Right lobe of liver (tissue), 6 donors: ENCODE measurements around the gene POLR2J2. TPM values are rescaled to one million over a fixed set of nuclear protein-coding genes. Genes with fewer than 3 reads are reported as not detected.
A peak's percentile ranks its signal among the peaks of the same experiment; 100 is the strongest.
"Not testable (repeated sequence)": the region's sequence is repeated elsewhere in the genome, so short reads cannot be mapped to it uniquely, and the experiment has no call there.

Experiments
- ATAC-seq, 4 donors: fragments of 200-7000 bp; cut with Tn5 transposase; one replicate each; pipeline ENCODE4 v1.9.1; 2020; ENCODE audit warnings: mild to moderate bottlenecking in 4 of 4, moderate library complexity in 4 of 4
- DNase-seq, 3 donors: peaks; one replicate each; pipeline ENCODE4 v3.0.0-alpha.2; 2020
- H3K27ac ChIP-seq, 3 donors: fragments of 200-600 bp; one replicate each; pipeline ENCODE4 v1.8.0; 2022
- H3K27me3 ChIP-seq, 2 donors: fragments of 200-600 bp; one replicate each; pipeline ENCODE4 v1.8.0; 2022
- H3K36me3 ChIP-seq, 4 donors: fragments of 200-600 bp; sonication (generic) in 1 of 4; one replicate each; pipeline versions ENCODE4 v1.5.1 to v1.8.0; 2017 to 2022; ENCODE audit warnings: control low read depth in 1 of 4
- H3K4me1 ChIP-seq, 4 donors: fragments of 200-600 bp; sonication (generic) in 1 of 4; one replicate each; pipeline versions ENCODE4 v1.5.1 to v1.8.0; 2017 to 2022; ENCODE audit warnings: control low read depth in 1 of 4
- H3K4me3 ChIP-seq, 3 donors: fragments of 200-600 bp; one replicate each; pipeline ENCODE4 v1.8.0; 2022
- H3K9me3 ChIP-seq, 4 donors: fragments of 200-600 bp; sonication (generic) in 1 of 4; one replicate each; pipeline versions ENCODE4 v1.5.1 to v1.8.0; 2017 to 2022; ENCODE audit warnings: control low read depth in 1 of 4
- WGBS: methylation state at CpG from one replicate; pipeline ENCODE4 v1.1.6; 2018; ENCODE audit warnings: low coverage, low lambda C conversion rate; ENCODE audit not compliant: insufficient coverage; ENCODE audit errors: missing lambda C conversion rate; 5-methylcytosine and 5-hydroxymethylcytosine counted together
- intact Hi-C, 2 donors: fragments of 100-400 bp; cut with DNase I; formaldehyde crosslinking; loops; one replicate each; pipeline versions ENCODE4 v1.11.2 to v1.14.1; 2022
- total RNA-seq, 6 experiments: library from RNA; depleted of rRNA in 2 of 6; stranded (reverse); fragments of >200 nt in 2 of 6; fragmentation: NEBNext Ultra II Directional in 3 of 6; extraction: Animal tissue kit (Norgen Biotek cat#: 25700) in 3 of 6; gene quantifications; one replicate each; pipeline versions ENCODE4 v1.1.0 to v1.2.4, GENCODE V29; 2016 to 2023
- donor health status: DM: no; HTN: yes; CAD: no.
- donor health status: DM: no; HTN: no; CAD: no.
- donor health status: DM: no; HTN: no; CAD: no.
- donor health status: DM: no; HTN: yes; CAD: no.
- donor health status: DM: no; HTN: yes; CAD: no.

POLR2J2 gene
- total RNA-seq, 6 experiments from 2014 or later = 0.25 to 9.5 (median 5.2) TPM

DNA sequence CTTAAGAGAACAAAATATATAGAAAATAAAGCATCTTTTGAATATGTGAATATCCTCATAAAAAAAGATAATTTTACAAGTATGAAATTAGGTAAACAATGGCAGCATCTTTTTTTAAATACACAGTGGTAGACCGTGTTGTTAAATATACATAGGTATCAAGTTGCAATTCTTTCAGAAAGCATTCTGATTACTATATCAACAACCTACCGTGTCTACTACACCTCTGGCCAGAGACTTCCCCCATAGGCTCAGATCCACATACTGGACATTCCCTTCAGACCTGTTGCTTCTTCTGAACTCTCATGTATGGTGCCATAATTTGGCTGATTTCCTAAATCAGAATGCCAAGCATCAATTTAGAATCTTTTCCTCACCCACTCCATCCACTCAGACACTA is 22.5 kb upstream of the POLR2J2 start:
- DNase-seq, H3K36me3 ChIP-seq, ATAC-seq, H3K27ac ChIP-seq, H3K4me1 ChIP-seq, H3K4me3 ChIP-seq, H3K27me3 ChIP-seq, intact Hi-C loops, H3K9me3 ChIP-seq: not testable (repeated sequence)
- 58% methylated on average over 2 of the region's 2 CpGs for WGBS

DNA sequence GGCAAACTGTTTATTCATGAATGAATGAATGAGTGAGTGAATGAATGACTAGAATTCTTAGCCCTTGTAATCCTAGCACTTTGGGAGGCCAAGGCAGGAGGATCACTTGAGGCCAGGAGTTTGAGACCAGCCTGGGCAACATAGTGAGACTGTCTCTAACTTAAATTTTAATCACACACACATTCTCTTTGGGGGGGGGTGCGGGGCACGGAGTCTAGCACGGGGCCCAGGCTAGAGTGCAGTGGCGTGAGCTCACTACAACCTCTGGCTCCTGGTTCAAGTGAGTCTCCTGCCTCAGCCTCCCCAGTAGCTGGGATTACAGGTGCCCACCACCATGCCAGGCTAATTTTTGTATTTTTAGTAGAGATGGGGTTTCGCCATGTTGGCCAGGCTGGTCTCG is 19.1 kb upstream of the POLR2J2 start:
- DNase-seq, intact Hi-C loops: not testable (repeated sequence)
- whole genome bisulfite sequencing = no CpG with 5 or more reads among the region's 6 CpGs

DNA sequence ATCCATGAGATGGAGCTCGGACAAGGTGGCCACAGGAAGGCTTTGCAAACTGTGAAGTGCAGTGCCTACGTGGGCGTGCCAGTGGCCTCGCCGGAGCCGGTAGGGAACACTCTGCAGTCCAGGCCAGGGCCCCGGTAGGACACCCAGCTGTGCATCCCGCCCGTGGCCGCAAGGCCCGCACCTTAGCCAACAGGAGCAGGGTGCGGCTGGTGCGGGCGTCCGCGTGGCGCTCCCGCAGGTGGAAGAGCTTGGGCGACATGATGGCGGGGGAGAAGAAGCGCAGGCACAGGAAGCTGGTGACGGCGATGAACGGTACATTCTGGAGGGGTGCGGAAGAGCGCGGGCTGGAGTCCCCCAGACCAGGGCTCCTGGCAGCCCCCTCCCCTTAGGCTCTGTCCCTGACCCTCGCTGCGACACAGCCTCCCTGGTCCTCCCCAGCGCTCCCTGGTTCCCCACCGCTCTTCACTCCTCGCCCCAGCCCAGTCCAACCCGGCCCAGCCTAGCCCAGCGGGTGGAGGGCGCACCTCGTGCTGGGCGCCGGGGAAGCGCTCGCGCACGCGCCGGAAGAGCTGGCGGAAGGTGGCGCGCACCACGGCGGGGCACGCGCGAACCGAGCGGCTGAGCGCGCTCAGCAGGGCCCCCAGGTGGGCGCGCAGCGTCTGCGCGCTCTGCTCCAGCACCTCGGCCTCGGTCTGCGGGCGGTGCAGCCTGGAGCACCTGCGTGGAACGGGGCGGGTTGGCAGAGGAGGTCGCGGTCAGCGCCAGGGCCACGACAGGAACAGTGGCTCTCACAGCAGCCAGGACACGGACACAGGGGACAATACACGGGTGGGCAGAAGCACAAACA is 18.2 kb upstream of the POLR2J2 start:
- no CpG with 5 or more reads among the region's 74 CpGs for WGBS
- DNase-seq, H3K36me3 ChIP-seq, intact Hi-C loops, H3K9me3 ChIP-seq, H3K4me1 ChIP-seq, H3K27ac ChIP-seq, H3K27me3 ChIP-seq, H3K4me3 ChIP-seq: not testable (repeated sequence)
- ATAC-seq = peak; percentile 44 to 57 (median 48)

More for the DNA sequence above, 19.1 kb upstream of the POLR2J2 start:
- not testable (repeated sequence) for H3K4me1 ChIP-seq, ATAC-seq, H3K9me3 ChIP-seq, H3K27me3 ChIP-seq, H3K4me3 ChIP-seq, H3K36me3 ChIP-seq, H3K27ac ChIP-seq

DNA sequence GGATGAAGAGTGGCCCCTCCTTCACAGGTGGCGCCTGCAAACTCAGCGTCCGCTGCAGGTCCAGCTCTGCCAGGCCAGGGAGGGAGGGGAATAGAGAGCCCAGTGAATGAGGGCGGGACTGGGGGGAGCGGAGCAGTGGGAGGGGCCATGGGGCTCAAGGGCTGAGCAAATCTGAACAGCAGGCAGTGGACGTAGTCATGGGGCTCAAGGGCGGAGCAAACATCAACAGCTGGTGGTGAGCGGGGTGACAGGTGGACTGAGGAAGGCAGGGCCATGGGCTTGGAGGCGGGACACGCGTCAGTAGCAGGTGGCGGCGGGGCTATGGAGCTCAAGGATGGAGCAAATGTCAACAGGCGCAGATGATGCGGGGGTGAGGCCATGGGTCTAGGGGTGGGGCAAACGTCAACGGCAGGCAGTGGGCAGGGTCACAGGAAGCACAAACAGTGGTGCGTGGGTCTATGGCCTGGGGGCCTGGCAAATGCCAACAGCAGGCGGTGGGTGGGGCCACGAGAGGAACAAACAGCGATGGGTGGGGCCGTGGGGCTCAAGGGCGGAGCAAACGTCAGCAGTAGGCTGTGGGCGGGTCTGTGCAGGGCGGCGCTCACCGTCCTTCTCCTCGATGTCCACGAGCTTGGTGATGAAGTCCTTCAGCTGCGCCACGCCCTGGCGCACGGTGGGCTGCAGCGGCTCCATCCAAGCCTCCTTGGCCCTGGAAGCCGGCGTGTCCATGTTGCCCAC is 17.0 kb upstream of the POLR2J2 start:
- H3K4me1 ChIP-seq, H3K27ac ChIP-seq, H3K27me3 ChIP-seq, H3K4me3 ChIP-seq, intact Hi-C loops, H3K9me3 ChIP-seq, H3K36me3 ChIP-seq, DNase-seq: not testable (repeated sequence)
- ATAC-seq = peak; percentile 84 to 88 (median 86)
- no CpG with 5 or more reads among the region's 37 CpGs for WGBS

DNA sequence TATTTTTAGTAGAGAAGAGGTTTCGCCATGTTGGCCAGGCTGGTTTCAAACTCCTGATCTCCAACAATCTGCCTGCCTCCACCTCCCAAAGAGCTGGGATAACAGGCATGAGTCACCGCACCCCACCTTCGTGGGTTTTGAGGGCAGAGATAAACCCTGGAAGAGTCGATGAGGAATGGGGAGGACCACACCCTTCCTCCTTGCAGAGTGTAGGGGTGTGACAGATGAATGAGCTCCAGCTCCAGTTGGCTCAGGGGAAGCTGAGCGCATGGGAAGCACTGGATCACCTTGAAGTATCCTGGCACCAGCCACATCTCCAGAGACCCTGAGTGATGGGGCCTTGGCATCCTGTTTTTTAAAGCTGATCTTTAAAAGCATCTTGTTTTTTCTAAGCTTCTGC is 11.1 kb upstream of the POLR2J2 start:
- H3K27ac ChIP-seq, H3K9me3 ChIP-seq, H3K4me3 ChIP-seq, H3K36me3 ChIP-seq, intact Hi-C loops, ATAC-seq, H3K27me3 ChIP-seq, DNase-seq, H3K4me1 ChIP-seq: not testable (repeated sequence)
- no CpG with 5 or more reads among the region's 5 CpGs for WGBS

DNA sequence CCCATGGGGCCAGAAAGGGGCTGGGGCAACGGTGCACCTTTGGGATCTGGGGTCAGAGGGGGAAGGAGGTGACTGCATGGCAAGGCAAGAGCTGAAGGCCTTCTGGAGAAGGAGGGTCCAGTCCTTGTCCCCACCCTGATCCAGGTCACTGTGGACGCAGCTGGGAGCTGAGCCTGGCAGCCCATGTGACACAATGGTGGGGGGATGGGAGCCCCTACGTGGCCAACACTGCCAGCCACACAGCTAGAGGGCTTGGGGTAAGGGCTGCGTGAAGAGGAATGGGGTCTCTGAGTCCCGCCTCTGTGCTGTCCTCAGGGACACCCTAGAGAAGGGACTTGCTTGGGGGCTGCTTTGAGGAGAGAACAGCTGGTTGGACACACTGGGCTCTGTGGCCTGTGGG is 9.3 kb upstream of the POLR2J2 start:
- WGBS = no CpG with 5 or more reads among the region's 5 CpGs
- ATAC-seq = peak in 2 of 4 donors; percentile 5 to 10
- H3K27ac ChIP-seq, H3K4me1 ChIP-seq, DNase-seq, H3K27me3 ChIP-seq, H3K4me3 ChIP-seq, H3K36me3 ChIP-seq, H3K9me3 ChIP-seq, intact Hi-C loops: not testable (repeated sequence)

DNA sequence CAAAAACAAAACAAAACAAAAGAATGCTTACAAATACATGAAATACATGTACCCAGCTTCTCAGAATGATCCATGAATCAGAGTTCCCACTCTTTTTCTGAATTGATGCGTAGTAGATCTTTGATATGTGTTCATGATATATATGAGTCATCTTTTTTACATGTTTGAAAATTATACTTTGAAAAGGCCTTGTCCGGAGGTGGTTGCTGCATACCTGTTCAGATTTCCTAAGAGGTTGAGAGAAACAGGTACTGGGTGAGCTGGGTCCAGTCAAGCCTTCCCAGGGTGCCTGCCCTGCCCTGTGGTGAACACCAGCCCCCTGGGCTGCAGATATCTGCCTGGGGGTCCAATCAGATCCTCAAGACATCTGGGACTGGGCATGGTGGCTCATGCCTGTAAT is 4.1 kb upstream of the POLR2J2 start:
- H3K27me3 ChIP-seq, H3K9me3 ChIP-seq, H3K27ac ChIP-seq, H3K4me3 ChIP-seq, H3K36me3 ChIP-seq, H3K4me1 ChIP-seq, intact Hi-C loops, ATAC-seq: not testable (repeated sequence)
- no CpG with 5 or more reads among the region's 2 CpGs for WGBS
- DNase-seq = peak in 2 of 3 donors; percentile 40

DNA sequence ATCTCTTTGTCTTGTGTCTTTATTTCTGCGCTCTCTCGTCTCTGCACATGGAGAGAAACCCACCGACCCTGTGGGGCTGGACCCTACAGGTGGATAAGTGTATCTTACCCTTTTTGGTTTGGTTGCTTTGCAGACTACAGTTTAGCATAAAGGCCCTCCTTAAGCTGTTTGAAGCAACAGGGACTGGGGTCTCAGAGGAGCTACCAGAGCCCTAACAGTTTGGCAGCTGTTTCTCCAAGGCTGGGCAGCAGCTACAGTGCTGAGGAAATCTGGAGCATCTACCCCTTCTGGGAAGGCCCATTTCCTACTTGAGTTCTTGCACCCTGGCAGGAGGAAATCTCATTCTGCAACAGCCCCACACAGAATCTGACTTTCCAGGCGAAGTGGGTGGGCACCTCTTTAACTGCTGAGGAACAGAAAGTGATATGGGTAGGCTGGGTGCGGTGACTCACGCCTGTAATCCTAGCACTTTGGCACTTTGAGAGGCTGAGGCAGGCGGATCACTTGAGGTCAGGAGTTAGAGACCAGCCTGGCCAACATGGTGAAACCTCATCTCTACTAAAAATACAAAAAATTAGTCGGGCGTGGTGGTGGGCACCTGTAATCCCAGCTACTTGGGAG is 2.1 kb upstream of the POLR2J2 start:
- no CpG with 5 or more reads among the region's 9 CpGs for WGBS
- peak in 2 of 4 donors; percentile 1 to 2 for ATAC-seq
- H3K4me3 ChIP-seq, H3K4me1 ChIP-seq, H3K27ac ChIP-seq, intact Hi-C loops, H3K36me3 ChIP-seq, H3K27me3 ChIP-seq, DNase-seq, H3K9me3 ChIP-seq: not testable (repeated sequence)

DNA sequence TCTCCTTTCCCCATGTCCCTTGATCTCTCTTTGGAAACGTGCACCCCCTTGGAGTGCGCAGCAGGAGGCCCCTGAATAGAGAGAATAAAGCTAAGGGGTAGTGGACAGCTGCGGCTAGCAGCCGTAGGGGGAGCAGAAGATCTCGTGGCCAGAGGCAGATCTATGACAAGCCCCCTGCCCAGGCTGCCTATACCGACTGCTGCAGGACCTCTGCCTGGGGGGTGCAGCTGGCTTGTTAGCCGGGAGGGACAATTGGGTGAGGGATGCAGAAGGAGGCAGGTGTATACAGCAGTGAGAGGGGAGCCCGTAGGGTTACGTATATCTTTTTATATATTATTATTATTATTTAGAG is 469 bp upstream of the POLR2J2 start:
- H3K27me3 ChIP-seq, intact Hi-C loops, H3K9me3 ChIP-seq, H3K36me3 ChIP-seq, H3K4me3 ChIP-seq, DNase-seq, H3K4me1 ChIP-seq, ATAC-seq, H3K27ac ChIP-seq: not testable (repeated sequence)
- no CpG with 5 or more reads among the region's 9 CpGs for WGBS

DNA sequence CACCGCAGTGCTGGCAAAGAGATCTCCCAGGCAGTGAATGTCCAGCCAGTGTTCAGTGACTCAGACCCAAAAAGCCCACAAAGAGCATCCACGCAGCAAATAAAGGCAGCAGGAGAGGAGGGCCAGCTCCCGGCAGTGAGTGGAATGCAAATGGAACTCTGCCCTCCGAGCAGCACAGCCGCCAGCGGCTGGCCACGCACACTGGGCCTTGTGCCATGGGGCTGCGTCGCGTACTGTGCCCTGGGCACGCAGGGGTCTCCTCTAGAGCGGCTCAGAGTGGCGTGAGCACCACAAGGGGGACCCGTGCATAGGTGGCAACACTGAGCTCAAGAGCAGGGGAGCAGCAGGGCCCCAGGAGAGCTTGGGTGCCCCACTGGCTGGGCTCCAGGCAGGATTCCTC is 3.9 kb downstream of the POLR2J2 start:
- DNase-seq (peak; percentile 11 to 39 (median 33)), ATAC-seq (peak; percentile 55 to 67 (median 62))
- H3K27me3 ChIP-seq, H3K9me3 ChIP-seq, H3K27ac ChIP-seq, H3K36me3 ChIP-seq, intact Hi-C loops, H3K4me3 ChIP-seq, H3K4me1 ChIP-seq: not testable (repeated sequence)
- WGBS = no CpG with 5 or more reads among the region's 14 CpGs

DNA sequence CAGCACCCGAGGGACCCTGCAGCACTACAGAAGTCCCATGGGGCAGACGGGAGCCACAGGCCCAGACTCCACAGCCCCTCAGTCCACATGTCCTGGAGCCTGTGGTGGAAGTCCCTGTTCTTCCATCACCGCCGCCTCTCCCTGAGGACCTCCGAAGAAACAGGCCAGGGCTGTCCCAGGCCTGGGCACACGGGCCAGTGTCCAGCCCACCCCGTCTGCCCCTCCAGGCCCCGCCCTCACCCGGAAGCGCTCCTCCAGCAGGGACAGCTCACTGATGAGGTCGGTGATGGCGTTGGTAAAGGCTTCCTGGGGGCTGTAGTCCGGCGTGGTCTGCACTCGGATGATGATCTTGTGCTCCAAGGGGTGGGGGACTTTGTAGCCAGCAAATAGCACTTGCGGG is 4.6 kb downstream of the POLR2J2 start:
- intact Hi-C loops, H3K9me3 ChIP-seq, H3K27me3 ChIP-seq, DNase-seq, H3K36me3 ChIP-seq, H3K27ac ChIP-seq, H3K4me1 ChIP-seq, H3K4me3 ChIP-seq: not testable (repeated sequence)
- ATAC-seq = peak in 1 of 4 donors; percentile 17
- no CpG with 5 or more reads among the region's 16 CpGs for WGBS
